Inferior parietal cortex (tissue), 1 donor: Measurements from ENCODE around the gene SLC6A18.
"Not testable (repeated sequence)": the region's sequence is repeated elsewhere in the genome, so short reads cannot be mapped to it uniquely, and the experiment has no call there.

Source experiments
- DNase-seq: peaks from one replicate; pipeline ENCODE4 v3.0.0-alpha.2; 2016; ENCODE audit errors: extremely low spot score

Gene SLC6A18

DNA sequence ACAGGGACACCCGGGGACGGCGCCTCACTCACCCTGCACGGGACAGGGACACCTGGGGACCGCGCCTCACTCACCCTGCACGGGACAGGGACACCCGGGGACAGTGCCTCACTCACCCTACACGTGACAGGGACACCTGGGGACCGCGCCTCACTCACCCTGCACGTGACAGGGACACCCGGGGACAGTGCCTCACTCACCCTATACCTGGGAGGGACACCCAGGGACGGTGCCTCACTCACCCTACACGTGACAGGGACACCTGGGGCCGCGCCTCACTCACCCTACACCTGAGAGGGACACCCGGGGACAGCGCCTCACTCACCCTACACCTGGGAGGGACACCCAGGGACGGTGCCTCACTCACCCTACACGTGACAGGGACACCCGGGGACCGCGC, 65.8 kb downstream of the SLC6A18 start:
- DNase-seq: not testable (repeated sequence)

DNA sequence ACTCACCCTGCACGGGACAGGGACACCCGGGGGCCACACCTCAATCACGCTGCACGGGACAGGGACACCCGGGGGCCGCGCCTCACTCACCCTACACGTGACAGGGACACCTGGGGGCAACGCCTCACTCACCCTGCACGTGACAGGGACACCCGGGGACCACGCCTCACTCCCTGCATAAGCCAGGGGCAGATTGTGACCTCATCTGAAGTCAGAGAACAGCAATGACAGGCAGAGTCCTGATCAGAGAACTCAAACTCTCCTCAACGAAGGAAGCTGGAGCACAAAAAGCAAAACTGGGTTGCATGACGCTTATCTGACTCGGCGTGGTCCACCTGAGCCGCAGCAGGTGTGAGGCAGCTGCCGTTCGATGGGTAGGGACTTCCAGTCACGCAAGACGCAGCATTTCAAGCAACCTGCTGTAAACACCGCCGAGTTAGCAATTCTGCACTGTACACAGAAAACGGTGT, 66.5 kb downstream of the SLC6A18 start:
- no peak for DNase-seq

DNA sequence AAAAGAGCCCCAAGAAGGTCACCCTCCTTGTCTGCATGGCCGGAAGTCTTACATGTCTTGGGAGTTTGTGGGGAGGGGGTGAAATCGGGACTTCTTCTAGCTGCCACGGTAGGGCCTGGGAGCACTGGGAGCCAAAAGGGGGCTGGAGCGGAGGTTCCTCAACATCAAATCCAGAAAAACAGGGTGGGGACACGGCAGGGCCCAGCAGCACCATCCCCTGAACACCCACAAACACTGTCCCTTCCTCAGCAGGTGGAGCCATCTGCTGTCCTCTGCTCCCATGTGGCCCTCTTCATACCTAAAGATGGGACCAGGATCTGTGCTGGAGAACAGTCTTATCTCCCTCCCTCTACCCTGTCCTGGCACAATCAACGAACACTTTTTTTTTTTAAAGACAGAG, 67.0 kb downstream of the SLC6A18 start:
- DNase-seq: no peak

DNA sequence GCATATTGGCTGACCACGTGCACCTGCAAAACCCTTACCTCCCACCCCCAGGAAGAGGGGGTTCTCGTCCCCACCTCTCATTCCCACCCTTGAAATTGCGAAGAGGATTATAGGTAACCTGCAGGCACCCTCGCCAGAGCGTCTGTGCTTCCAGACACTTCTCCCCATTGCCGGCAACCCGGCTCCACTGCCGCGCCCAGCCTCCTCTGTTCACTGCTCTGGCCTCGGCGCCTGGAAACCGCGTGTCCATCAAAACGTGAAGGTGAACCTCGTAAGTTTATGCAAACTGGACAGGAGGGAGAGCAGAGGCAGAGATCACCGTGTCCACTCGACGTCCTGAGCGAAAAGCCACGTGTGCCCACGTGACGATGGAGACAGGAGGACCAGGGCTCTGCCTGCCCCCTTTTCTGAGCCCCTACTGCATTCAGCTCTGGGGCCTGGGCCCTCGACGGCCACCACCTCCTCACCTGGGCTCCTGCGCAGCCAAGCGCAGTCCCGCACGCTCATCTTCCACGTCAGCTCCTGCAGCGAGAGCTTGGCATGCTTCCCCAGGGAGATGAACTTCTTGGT, 67.8 kb downstream of the SLC6A18 start:
- no peak for DNase-seq

DNA sequence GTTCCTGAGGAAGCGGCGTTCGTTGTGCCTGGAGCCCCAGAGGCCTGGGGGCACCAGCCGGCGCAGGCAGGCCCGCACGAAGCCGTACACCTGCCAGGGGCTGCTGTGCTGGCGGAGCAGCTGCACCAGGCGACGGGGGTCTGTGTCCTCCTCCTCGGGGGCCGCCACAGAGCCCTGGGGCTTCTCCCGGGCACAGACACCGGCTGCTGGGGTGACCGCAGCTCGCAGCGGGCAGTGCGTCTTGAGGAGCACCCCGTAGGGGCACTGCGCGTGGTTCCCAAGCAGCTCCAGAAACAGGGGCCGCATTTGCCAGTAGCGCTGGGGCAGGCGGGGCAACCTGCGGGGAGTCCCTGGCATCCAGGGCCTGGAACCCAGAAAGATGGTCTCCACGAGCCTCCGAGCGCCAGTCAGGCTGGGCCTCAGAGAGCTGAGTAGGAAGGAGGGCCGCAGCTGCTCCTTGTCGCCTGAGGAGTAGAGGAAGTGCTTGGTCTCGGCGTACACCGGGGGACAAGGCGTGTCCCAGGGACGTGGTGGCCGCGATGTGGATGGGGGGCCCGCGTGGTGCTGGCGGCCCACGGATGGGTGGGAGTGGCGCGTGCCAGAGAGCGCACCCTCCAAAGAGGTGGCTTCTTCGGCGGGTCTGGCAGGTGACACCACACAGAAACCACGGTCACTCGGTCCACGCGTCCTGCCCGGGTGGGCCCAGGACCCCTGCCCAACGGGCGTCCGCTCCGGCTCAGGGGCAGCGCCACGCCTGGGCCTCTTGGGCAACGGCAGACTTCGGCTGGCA, 68.4 kb downstream of the SLC6A18 start:
- no peak for DNase-seq

DNA sequence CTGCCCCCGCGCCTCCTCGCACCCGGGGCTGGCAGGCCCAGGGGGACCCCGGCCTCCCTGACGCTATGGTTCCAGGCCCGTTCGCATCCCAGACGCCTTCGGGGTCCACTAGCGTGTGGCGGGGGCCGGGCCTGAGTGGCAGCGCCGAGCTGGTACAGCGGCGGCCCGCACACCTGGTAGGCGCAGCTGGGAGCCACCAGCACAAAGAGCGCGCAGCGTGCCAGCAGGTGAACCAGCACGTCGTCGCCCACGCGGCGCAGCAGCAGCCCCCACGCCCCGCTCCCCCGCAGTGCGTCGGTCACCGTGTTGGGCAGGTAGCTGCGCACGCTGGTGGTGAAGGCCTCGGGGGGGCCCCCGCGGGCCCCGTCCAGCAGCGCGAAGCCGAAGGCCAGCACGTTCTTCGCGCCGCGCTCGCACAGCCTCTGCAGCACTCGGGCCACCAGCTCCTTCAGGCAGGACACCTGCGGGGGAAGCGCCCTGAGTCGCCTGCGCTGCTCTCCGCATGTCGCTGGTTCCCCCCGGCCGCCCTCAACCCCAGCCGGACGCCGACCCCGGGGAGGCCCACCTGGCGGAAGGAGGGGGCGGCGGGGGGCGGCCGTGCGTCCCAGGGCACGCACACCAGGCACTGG, 69.1 kb downstream of the SLC6A18 start:
- DNase-seq: no peak

DNA sequence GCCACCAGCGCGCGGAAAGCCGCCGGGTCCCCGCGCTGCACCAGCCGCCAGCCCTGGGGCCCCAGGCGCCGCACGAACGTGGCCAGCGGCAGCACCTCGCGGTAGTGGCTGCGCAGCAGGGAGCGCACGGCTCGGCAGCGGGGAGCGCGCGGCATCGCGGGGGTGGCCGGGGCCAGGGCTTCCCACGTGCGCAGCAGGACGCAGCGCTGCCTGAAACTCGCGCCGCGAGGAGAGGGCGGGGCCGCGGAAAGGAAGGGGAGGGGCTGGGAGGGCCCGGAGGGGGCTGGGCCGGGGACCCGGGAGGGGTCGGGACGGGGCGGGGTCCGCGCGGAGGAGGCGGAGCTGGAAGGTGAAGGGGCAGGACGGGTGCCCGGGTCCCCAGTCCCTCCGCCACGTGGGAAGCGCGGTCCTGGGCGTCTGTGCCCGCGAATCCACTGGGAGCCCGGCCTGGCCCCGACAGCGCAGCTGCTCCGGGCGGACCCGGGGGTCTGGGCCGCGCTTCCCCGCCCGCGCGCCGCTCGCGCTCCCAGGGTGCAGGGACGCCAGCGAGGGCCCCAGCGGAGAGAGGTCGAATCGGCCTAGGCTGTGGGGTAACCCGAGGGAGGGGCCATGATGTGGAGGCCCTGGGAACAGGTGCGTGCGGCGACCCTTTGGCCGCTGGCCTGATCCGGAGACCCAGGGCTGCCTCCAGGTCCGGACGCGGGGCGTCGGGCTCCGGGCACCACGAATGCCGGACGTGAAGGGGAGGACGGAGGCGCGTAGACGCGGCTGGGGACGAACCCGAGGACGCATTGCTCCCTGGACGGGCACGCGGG, 69.9 kb downstream of the SLC6A18 start, which contains the start of gene TERT:
TSS of gene TERT (minus strand) at position 234 of the 815 bp plus-strand sequence. CDS start at position 155, 79 bp downstream.
- DNase-seq: no peak

DNA sequence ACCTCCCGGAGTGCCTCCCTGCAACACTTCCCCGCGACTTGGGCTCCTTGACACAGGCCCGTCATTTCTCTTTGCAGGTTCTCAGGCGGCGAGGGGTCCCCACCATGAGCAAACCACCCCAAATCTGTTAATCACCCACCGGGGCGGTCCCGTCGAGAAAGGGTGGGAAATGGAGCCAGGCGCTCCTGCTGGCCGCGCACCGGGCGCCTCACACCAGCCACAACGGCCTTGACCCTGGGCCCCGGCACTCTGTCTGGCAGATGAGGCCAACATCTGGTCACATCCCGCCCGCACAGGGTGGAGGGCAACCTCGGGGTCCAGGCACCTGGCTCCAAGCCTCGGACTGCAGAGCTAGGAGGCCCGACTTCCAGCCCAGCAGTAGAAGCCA, 70.5 kb downstream of the SLC6A18 start:
- DNase-seq: no peak
